IMR-90 (cell line): Measurements from ENCODE around the gene CCDC33. TPM values are rescaled to one million over a fixed set of nuclear protein-coding genes. Genes with fewer than 3 reads are reported as not detected.

Source experiments
- ATAC-seq: fragments of 200-7000 bp; cut with Tn5 transposase; 2 replicates; pipeline ENCODE4 v1.9.1; 2020; ENCODE audit warnings: low read depth, mild to moderate bottlenecking, moderate library complexity
- BruUV-seq: library from RNA; stranded (reverse); fragments of 400-500 nt; replicated peaks from 2 replicates; lab custom pipeline; 2021; lab: Mats Ljungman, UMichigan
- CTCF ChIA-PET: fragments of 300-600 bp; formaldehyde crosslinking; extraction: SDS; loops from one replicate; lab custom pipeline; 2021; ENCODE audit warnings: antibody characterized with exemption; lab: Yijun Ruan, JAX
- POLR2A ChIA-PET: fragments of 300-600 bp; sonication (Branson Sonifier 250); formaldehyde crosslinking; loops from one replicate; lab custom pipeline; 2022; ENCODE audit warnings: antibody characterized with exemption; ENCODE audit not compliant: unreplicated experiment; lab: Charles Lee
- DNase-seq: peaks from one replicate; pipeline ENCODE4 v3.0.0; 2013
- H2AFZ ChIP-seq: replicated peaks from 2 replicates; pipeline ENCODE3; 2013; ENCODE audit warnings: low read length, mild to moderate bottlenecking; ENCODE audit not compliant: poor library complexity
- H2AK5ac ChIP-seq: 2 replicates; pipeline ENCODE4 v1.6.1; 2013; ENCODE audit warnings: low read depth, low read length, inconsistent platforms
- H2AK9ac ChIP-seq: replicated peaks from 2 replicates; pipeline ENCODE3; 2013; ENCODE audit warnings: mild to moderate bottlenecking, low read depth, low read length, moderate library complexity; ENCODE audit not compliant: poor library complexity
- H2BK120ac ChIP-seq: 2 replicates; pipeline ENCODE4 v1.6.1; 2013; ENCODE audit warnings: low read depth, low read length, inconsistent platforms
- H2BK15ac ChIP-seq: 3 replicates; pipeline ENCODE4 v1.6.1; 2013; ENCODE audit warnings: low read depth, low read length, inconsistent platforms
- H2BK20ac ChIP-seq: 2 replicates; pipeline ENCODE4 v1.6.1; 2013; ENCODE audit warnings: low read depth, mild to moderate bottlenecking, inconsistent platforms, low read length, moderate library complexity
- H2BK5ac ChIP-seq: 2 replicates; pipeline ENCODE4 v1.6.1; 2013; ENCODE audit warnings: mild to moderate bottlenecking, low read depth, low read length, inconsistent platforms; ENCODE audit not compliant: poor library complexity, severe bottlenecking
- H3K14ac ChIP-seq: replicated peaks from 2 replicates; pipeline ENCODE4 v1.6.1; 2013; ENCODE audit warnings: low read depth, low read length, inconsistent platforms
- H3K18ac ChIP-seq: 2 replicates; pipeline ENCODE4 v1.6.1; 2013; ENCODE audit warnings: low read depth, low read length, control low read depth
- H3K23ac ChIP-seq: 2 replicates; pipeline ENCODE4 v1.6.1; 2013; ENCODE audit warnings: low read depth, low read length, inconsistent platforms
- H3K27ac ChIP-seq: 2 replicates; pipeline ENCODE4 v1.5.1; 2013; ENCODE audit warnings: mild to moderate bottlenecking, control low read depth, low read length; ENCODE audit not compliant: insufficient read depth
- H3K27me3 ChIP-seq: 2 replicates; pipeline ENCODE4 v1.6.1; 2013; ENCODE audit warnings: low read length; ENCODE audit not compliant: control insufficient read depth, insufficient read depth
- H3K36me3 ChIP-seq: 2 replicates; pipeline ENCODE4 v1.6.1; 2013; ENCODE audit warnings: low read length, mixed read lengths; ENCODE audit not compliant: control insufficient read depth, insufficient read depth
- H3K4ac ChIP-seq: 2 replicates; pipeline ENCODE4 v1.6.1; 2013; ENCODE audit warnings: low read depth, low read length, inconsistent platforms
- H3K4me1 ChIP-seq: 2 replicates; pipeline ENCODE4 v1.6.1; 2013; ENCODE audit warnings: low read length, mixed read lengths; ENCODE audit not compliant: control insufficient read depth, insufficient read depth
- H3K4me2 ChIP-seq: 2 replicates; pipeline ENCODE4 v1.6.1; 2013; ENCODE audit warnings: low read depth, mild to moderate bottlenecking, control low read depth, low read length, moderate library complexity
- H3K4me3 ChIP-seq: 2 replicates; pipeline ENCODE4 v1.5.1; 2013; ENCODE audit warnings: low read depth, mild to moderate bottlenecking, control low read depth, low read length, moderate library complexity; ENCODE audit not compliant: insufficient read depth
- H3K56ac ChIP-seq: 2 replicates; pipeline ENCODE4 v1.6.1; 2013; ENCODE audit warnings: low read length, inconsistent platforms; ENCODE audit not compliant: insufficient read depth; ENCODE audit errors: extremely low read depth
- H3K79me1 ChIP-seq, 2 experiments: 2 replicates each; pipeline ENCODE4 v1.6.1; 2013; ENCODE audit warnings: low read length in 2 of 2, inconsistent platforms in 1 of 2, low read depth in 1 of 2
- H3K9ac ChIP-seq: 2 replicates; pipeline ENCODE4 v1.6.1; 2013; ENCODE audit warnings: low read depth, low read length, control low read depth
- H3K9me1 ChIP-seq: 2 replicates; pipeline ENCODE4 v1.6.1; 2013; ENCODE audit warnings: low read length, inconsistent platforms; ENCODE audit not compliant: insufficient read depth
- H3K9me3 ChIP-seq: 2 replicates; pipeline ENCODE4 v1.6.1; 2013; ENCODE audit warnings: low read length; ENCODE audit not compliant: control insufficient read depth, insufficient read depth
- H4K20me1 ChIP-seq: 2 replicates; pipeline ENCODE4 v1.6.1; 2013; ENCODE audit warnings: low read length, inconsistent platforms; ENCODE audit not compliant: insufficient read depth
- H4K5ac ChIP-seq: 2 replicates; pipeline ENCODE4 v1.6.1; 2013; ENCODE audit warnings: mild to moderate bottlenecking, low read depth, low read length, control low read depth
- H4K8ac ChIP-seq, 2 experiments: 2 replicates each; pipeline ENCODE4 v1.6.1; 2013; ENCODE audit warnings: low read depth in 2 of 2, low read length in 2 of 2, control low read depth in 1 of 2, inconsistent platforms in 1 of 2
- H4K91ac ChIP-seq: 2 replicates; pipeline ENCODE4 v1.6.1; 2013; ENCODE audit warnings: low read depth, low read length, inconsistent platforms; ENCODE audit not compliant: insufficient read depth
- BHLHE40 ChIP-seq: fragments of 150-350 bp; IDR thresholded peaks from 2 replicates; pipeline ENCODE4 v1.6.1; 2016; ENCODE audit warnings: mild to moderate bottlenecking, low read depth, low read length
- CEBPB ChIP-seq: IDR thresholded peaks from 2 replicates; pipeline ENCODE4 v1.6.1; 2012; ENCODE audit warnings: low read depth, low read length, improper control_type of control experiment
- CHD1 ChIP-seq: IDR thresholded peaks from 2 replicates; pipeline ENCODE4 v1.6.1; 2012; ENCODE audit warnings: low read depth, low read length, improper control_type of control experiment
- FOS ChIP-seq: fragments of 150-350 bp; IDR thresholded peaks from 2 replicates; pipeline ENCODE4 v1.6.1; 2016; ENCODE audit warnings: low read depth, low read length
- MAFK ChIP-seq: IDR thresholded peaks from 2 replicates; pipeline ENCODE4 v1.6.1; 2012; ENCODE audit warnings: low read depth, low read length, improper control_type of control experiment
- MAZ ChIP-seq: IDR thresholded peaks from 2 replicates; pipeline ENCODE4 v1.6.1; 2012; ENCODE audit warnings: low read depth, mild to moderate bottlenecking, low read length, improper control_type of control experiment, moderate library complexity, borderline replicate concordance
- MXI1 ChIP-seq: IDR thresholded peaks from 2 replicates; pipeline ENCODE4 v1.6.1; 2012; ENCODE audit warnings: low read depth, mild to moderate bottlenecking, low read length, moderate library complexity, borderline replicate concordance
- NFE2L2 ChIP-seq: fragments of 150-350 bp; IDR thresholded peaks from 2 replicates; pipeline ENCODE4 v1.6.1; 2016; ENCODE audit warnings: low read depth, mild to moderate bottlenecking, low read length
- POLR2A ChIP-seq: IDR thresholded peaks from 2 replicates; pipeline ENCODE4 v1.6.1; 2012; ENCODE audit warnings: mild to moderate bottlenecking, low read depth, low read length
- RAD21 ChIP-seq: IDR thresholded peaks from 2 replicates; pipeline ENCODE4 v1.6.1; 2012; ENCODE audit warnings: low read length, improper control_type of control experiment
- RCOR1 ChIP-seq: IDR thresholded peaks from 2 replicates; pipeline ENCODE4 v1.6.1; 2012; ENCODE audit warnings: mild to moderate bottlenecking, low read length, improper control_type of control experiment; ENCODE audit not compliant: insufficient replicate concordance
- RFX5 ChIP-seq: IDR thresholded peaks from 2 replicates; pipeline ENCODE4 v1.8.0; 2012; ENCODE audit warnings: low read depth, mild to moderate bottlenecking, low read length, moderate library complexity
- SMC3 ChIP-seq: fragments of 150-350 bp; IDR thresholded peaks from 2 replicates; pipeline ENCODE4 v1.6.1; 2016; ENCODE audit warnings: low read depth, mild to moderate bottlenecking, antibody characterized with exemption, low read length, moderate library complexity
- USF2 ChIP-seq: fragments of 150-350 bp; IDR thresholded peaks from 2 replicates; pipeline ENCODE4 v1.6.1; 2017; ENCODE audit warnings: mild to moderate bottlenecking, antibody characterized with exemption, low read length, low read depth
- WGBS, 2 experiments: methylation state at CpG; one replicate each; pipeline versions ENCODE4 v1.1.5 to v1.1.7; 2013; ENCODE audit warnings: missing lambda C conversion rate in 2 of 2; ENCODE audit not compliant: insufficient read length in 1 of 2; ENCODE audit errors: extremely low coverage in 2 of 2; 5-methylcytosine and 5-hydroxymethylcytosine counted together
- dilution Hi-C: fragments of 300-500 bp; cut with HindIII; formaldehyde crosslinking; loops from one replicate; pipeline ENCODE4 v1.14.3; 2018; ENCODE audit warnings: low sequenced_read_pairs; ENCODE audit not compliant: unreplicated experiment
- in situ Hi-C: fragments of 300-500 bp; cut with MboI; formaldehyde crosslinking; loops from 3 replicates; pipeline ENCODE4 v1.14.3; 2019; ENCODE audit warnings: low sequenced_read_pairs, inconsistent platforms, mixed read lengths
- intact Hi-C: fragments of 100-400 bp; cut with micrococcal nuclease; formaldehyde crosslinking; loops from 2 replicates; pipeline ENCODE4 v1.10.0; 2022
- polyA plus RNA-seq, 3 experiments: library from polyadenylated mRNA; depleted of rRNA; stranded (reverse); fragments of >200 nt; gene quantifications; 2 replicates each; pipeline ENCODE4 v1.2.3, GENCODE V29; 2012; ENCODE audit warnings: low replicate concordance in 1 of 3
- total RNA-seq: library from RNA; depleted of rRNA; stranded (reverse); fragments of >200 nt; gene quantifications from 2 replicates; pipeline ENCODE4 v1.2.3, GENCODE V29; 2012
- TF ChIP-seq, protein P1 (sequence below): fragments of 150-350 bp; IDR thresholded peaks from 2 replicates; pipeline ENCODE4 v1.6.1; 2016; ENCODE audit warnings: low read depth, mild to moderate bottlenecking, low read length, moderate library complexity, borderline replicate concordance
- TF ChIP-seq, protein P2 (sequence below): conservative IDR thresholded peaks from 2 replicates; pipeline ENCODE4 v1.5.1; 2012; ENCODE audit warnings: mild to moderate bottlenecking, low read depth, low read length, improper control_type of control experiment

The CCDC33 gene
- total and polyA plus RNA-seq, 2 of the 4 experiments (the other 2 are of a cell fraction), result not detected

GRCh38 chr15:74251131-74251811 is 15.1 kb downstream of the CCDC33 start:
- no peak overlapping the region for H4K5ac ChIP-seq
- dilution Hi-C loops (no loop called here), in situ Hi-C loops (no loop called here), intact Hi-C loops (no loop called here)
- DNase-seq (no peak), ATAC-seq (no peak)
- no peak overlapping the region for H3K56ac ChIP-seq
- H3K27me3 ChIP-seq, result peaks cover 44% of the 10 kb centered on the region
- 78% methylated on average over 2 of the region's 5 CpGs; no CpG with 5 or more reads in 1 of the 2 experiments for WGBS, 2 experiments
- H2BK120ac ChIP-seq, result no peak overlapping the region
- no peak overlapping the region for H3K4me2 ChIP-seq
- no peak overlapping the region for H3K9ac ChIP-seq
- ChIA-PET POLR2A (no interaction called here), CTCF (no interaction called here)
- no peak overlapping the region for H4K91ac ChIP-seq
- H3K9me1 ChIP-seq, result no peaks in the 10 kb centered on the region
- no peak overlapping the region for H3K4me3 ChIP-seq
- no peak overlapping the region for H3K4ac ChIP-seq
- H2BK15ac ChIP-seq, result no peak overlapping the region
- H3K36me3 ChIP-seq, result no peaks in the 10 kb centered on the region
- BruUV-seq, result no TSS peak
- no peaks in the 10 kb centered on the region for H3K79me1 ChIP-seq
- H3K18ac ChIP-seq, result no peak overlapping the region
- H3K4me1 ChIP-seq, result peaks cover 8% of the 10 kb centered on the region
- no peak overlapping the region for H3K23ac ChIP-seq
- no peak overlapping the region for H2BK5ac ChIP-seq
- no peak overlapping the region for H3K14ac ChIP-seq
- no peak overlapping the region for H2AFZ ChIP-seq
- H2AK5ac ChIP-seq, result no peak overlapping the region
- no peak overlapping the region for H2BK20ac ChIP-seq
- no peak overlapping the region for H2AK9ac ChIP-seq
- no peaks in the 10 kb centered on the region for H3K9me3 ChIP-seq
- no peak overlapping the region for H3K27ac ChIP-seq
- H4K8ac ChIP-seq, result no peak overlapping the region
- H4K20me1 ChIP-seq, result no peaks in the 10 kb centered on the region
- TF ChIP-seq BHLHE40, result no peak
- TF ChIP-seq USF2, result no peak
- TF ChIP-seq RFX5, result no peak
- TF ChIP-seq CHD1, result no peak
- TF ChIP-seq POLR2A, result no peak
- TF ChIP-seq RAD21, result no peak
- TF ChIP-seq SMC3, result no peak
- no peak for TF ChIP-seq MXI1
- TF ChIP-seq, protein P1, sequence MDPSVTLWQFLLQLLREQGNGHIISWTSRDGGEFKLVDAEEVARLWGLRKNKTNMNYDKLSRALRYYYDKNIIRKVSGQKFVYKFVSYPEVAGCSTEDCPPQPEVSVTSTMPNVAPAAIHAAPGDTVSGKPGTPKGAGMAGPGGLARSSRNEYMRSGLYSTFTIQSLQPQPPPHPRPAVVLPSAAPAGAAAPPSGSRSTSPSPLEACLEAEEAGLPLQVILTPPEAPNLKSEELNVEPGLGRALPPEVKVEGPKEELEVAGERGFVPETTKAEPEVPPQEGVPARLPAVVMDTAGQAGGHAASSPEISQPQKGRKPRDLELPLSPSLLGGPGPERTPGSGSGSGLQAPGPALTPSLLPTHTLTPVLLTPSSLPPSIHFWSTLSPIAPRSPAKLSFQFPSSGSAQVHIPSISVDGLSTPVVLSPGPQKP, result no peak
- TF ChIP-seq FOS, result no peak
- no peak for TF ChIP-seq MAFK
- TF ChIP-seq, protein P2, sequence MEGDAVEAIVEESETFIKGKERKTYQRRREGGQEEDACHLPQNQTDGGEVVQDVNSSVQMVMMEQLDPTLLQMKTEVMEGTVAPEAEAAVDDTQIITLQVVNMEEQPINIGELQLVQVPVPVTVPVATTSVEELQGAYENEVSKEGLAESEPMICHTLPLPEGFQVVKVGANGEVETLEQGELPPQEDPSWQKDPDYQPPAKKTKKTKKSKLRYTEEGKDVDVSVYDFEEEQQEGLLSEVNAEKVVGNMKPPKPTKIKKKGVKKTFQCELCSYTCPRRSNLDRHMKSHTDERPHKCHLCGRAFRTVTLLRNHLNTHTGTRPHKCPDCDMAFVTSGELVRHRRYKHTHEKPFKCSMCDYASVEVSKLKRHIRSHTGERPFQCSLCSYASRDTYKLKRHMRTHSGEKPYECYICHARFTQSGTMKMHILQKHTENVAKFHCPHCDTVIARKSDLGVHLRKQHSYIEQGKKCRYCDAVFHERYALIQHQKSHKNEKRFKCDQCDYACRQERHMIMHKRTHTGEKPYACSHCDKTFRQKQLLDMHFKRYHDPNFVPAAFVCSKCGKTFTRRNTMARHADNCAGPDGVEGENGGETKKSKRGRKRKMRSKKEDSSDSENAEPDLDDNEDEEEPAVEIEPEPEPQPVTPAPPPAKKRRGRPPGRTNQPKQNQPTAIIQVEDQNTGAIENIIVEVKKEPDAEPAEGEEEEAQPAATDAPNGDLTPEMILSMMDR, result no peak
- TF ChIP-seq RCOR1, result no peak
- TF ChIP-seq MAZ, result no peak
- no peak for TF ChIP-seq CEBPB
- no peak for TF ChIP-seq NFE2L2
